Large intestine (tissue), 3 donors: ENCODE data around the gene FAM76B. TPM values are rescaled to one million over a fixed set of nuclear protein-coding genes. Genes with fewer than 3 reads are reported as not detected.

Experiments
- DNase-seq, 2 donors: peaks; one replicate each; pipeline versions ENCODE4 v3.0.0 to v3.0.0-alpha.2; 2013
- H3K27ac ChIP-seq: one replicate; pipeline ENCODE4 v1.5.1; 2013; ENCODE audit warnings: low read length
- H3K27me3 ChIP-seq: 2 replicates; pipeline ENCODE4 v1.6.1; 2013; ENCODE audit warnings: low read length; ENCODE audit not compliant: control insufficient read depth, insufficient read depth
- H3K36me3 ChIP-seq: 2 replicates; pipeline ENCODE4 v1.6.1; 2013; ENCODE audit warnings: low read length; ENCODE audit not compliant: control insufficient read depth, insufficient read depth
- H3K4me1 ChIP-seq: one replicate; pipeline ENCODE4 v1.6.1; 2013; ENCODE audit warnings: low read length; ENCODE audit not compliant: control insufficient read depth, insufficient read depth
- H3K4me3 ChIP-seq: one replicate; pipeline ENCODE4 v1.5.1; 2013; ENCODE audit warnings: low read length
- H3K9me3 ChIP-seq: one replicate; pipeline ENCODE4 v1.6.1; 2013; ENCODE audit warnings: mild to moderate bottlenecking, low read depth, low read length, moderate library complexity; ENCODE audit not compliant: control insufficient read depth
- WGBS: methylation state at CpG from one replicate; pipeline ENCODE4 v1.1.5; 2013; ENCODE audit warnings: low lambda C conversion rate; ENCODE audit not compliant: insufficient coverage; 5-methylcytosine and 5-hydroxymethylcytosine counted together
- polyA plus RNA-seq: library from polyadenylated mRNA; unstranded; fragments of 120-200 nt; gene quantifications from one replicate; pipeline ENCODE4 v1.2.1, GENCODE V29; 2013

Gene FAM76B
- polyA plus RNA-seq, 1 donor, result 41.0 TPM

DNA sequence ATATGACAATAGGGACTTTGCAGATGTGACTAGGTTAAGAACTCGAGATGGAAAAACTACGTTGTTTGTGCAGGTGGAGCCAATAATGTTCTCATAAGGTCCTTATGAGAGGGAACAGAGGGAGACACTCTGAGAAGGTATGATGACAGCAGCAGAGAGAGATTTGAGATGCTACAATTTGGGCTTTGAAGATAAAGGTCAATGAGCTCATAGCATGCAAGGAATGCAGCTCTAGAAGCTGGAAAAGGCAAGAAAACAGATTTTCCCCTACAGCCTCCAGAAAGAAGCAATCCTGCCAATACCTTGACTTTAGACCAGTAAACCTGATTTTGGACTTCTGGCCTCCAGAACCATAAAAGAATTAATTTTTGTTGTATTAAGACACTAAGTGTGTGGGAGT lies 21.1 kb downstream of the FAM76B start:
- no peaks in the 10 kb centered on the region for H3K4me1 ChIP-seq
- WGBS, result 100% methylated on average over 1 of the region's 2 CpGs
- no peak for DNase-seq
- no peaks in the 10 kb centered on the region for H3K27me3 ChIP-seq
- H3K4me3 ChIP-seq, result no peak overlapping the region
- H3K27ac ChIP-seq, result no peak overlapping the region
- H3K36me3 ChIP-seq, result peaks cover 6% of the 10 kb centered on the region
- H3K9me3 ChIP-seq, result no peaks in the 10 kb centered on the region

DNA sequence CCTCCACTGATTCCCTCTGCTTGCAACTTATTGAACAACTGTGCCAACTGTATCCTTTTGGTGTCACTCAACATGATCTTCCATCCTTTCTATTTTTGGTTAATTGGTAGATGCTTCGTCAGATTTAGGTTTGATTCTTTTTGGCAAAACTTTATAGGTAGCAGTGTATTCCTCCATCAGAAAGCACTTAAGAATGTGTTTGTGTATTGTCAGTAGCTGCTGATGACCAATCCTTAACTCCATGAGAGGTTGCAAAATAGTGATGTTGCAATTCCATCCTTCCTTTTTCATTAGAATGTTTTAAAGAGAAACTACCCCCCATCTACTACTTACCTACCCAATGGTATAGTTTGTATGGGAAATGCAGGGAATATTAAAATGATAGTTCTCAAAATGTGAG lies 22.1 kb downstream of the FAM76B start:
- Histone ChIP-seq H3K4me1 (no peaks in the 10 kb centered on the region), H3K27ac (no peak overlapping the region), H3K9me3 (no peaks in the 10 kb centered on the region), H3K4me3 (no peak overlapping the region), H3K36me3 (peaks cover 3% of the 10 kb centered on the region), H3K27me3 (no peaks in the 10 kb centered on the region)
- no CpG with 5 or more reads among the region's 1 CpG for WGBS
- DNase-seq, result peak in 1 of 2 donors; percentile 22

DNA sequence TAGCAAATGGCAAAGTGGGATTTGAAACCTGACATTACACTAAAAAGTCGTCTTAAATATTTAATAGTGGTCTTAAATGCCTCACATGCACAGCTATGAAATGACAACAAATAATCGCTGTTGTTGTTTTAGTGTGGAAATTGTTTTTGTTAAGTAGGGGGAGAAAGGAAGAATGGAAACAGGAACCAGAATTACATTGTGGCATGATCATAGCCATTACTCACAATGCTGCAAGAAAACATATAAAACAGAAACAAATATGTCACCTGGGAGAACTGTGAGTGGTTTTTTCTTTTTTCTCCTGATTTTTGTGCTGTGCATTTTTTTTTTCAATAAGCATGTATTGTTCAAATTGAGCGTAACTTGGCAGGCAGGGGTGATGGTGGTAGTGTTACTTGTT lies 22.9 kb downstream of the FAM76B start:
- H3K27me3 ChIP-seq, result no peaks in the 10 kb centered on the region
- no peaks in the 10 kb centered on the region for H3K4me1 ChIP-seq
- no peaks in the 10 kb centered on the region for H3K9me3 ChIP-seq
- DNase-seq, result no peak
- no peak overlapping the region for H3K4me3 ChIP-seq
- no peak overlapping the region for H3K27ac ChIP-seq
- peaks cover 2% of the 10 kb centered on the region for H3K36me3 ChIP-seq
- 80% methylated on average over 1 of the region's 3 CpGs for WGBS

DNA sequence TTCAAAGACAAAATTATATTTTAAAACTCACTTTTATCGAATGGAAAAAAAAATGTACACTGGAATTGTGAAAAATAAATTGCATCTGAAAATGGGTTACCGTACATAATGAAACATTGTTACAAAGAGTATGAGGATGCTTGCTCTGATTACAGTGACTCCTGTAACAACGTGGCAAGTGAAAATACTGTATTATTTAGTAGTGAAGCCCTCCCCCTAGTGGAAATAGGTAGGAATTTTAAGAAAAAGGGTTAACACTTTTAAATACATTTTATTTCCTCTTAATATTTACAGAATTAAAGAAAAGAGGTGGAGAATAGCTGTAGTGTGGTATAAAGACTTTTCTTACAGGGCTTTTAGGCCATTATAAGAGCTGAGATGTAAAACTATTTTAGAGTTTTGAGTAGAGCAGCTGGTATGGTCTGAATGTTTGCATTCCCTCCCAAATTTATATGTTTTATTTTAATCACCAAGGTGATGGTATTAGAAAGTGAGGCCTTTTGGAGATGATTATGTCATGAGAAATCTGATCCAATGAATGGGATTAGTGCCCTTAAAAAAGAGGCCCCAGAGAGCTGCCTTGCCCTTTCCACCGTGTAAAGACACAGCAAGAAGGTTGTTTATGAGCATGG lies 25.2 kb downstream of the FAM76B start:
- H3K27ac ChIP-seq, result no peak overlapping the region
- H3K4me3 ChIP-seq, result no peak overlapping the region
- WGBS, result 6% methylated on average over 2 of the region's 4 CpGs
- H3K4me1 ChIP-seq, result no peaks in the 10 kb centered on the region
- no peaks in the 10 kb centered on the region for H3K9me3 ChIP-seq
- DNase-seq, result peak; percentile 23 to 40
- no peaks in the 10 kb centered on the region for H3K27me3 ChIP-seq
- H3K36me3 ChIP-seq, result no peaks in the 10 kb centered on the region

DNA sequence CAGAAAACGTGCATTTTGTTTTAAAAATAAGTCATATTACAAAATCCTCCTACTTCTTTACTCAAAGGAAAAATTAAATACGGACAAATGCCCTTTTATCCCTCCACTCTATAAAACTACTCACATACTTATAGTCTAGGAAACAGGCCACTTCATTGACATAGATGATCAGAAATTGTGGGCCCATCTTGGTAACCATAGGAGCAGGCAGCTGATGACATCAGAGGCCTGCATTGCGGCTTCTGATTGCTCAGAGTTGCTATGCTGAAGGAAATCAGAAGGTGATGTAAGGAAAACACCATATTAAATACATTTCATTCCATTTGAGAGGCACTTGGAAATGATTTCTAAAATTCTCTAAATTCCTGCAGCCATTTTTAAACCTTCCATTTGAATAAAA lies 27.0 kb downstream of the FAM76B start:
- 90% methylated on average over 2 of the region's 3 CpGs for WGBS
- Histone ChIP-seq H3K27me3 (no peaks in the 10 kb centered on the region), H3K9me3 (no peaks in the 10 kb centered on the region), H3K4me1 (no peaks in the 10 kb centered on the region), H3K27ac (no peak overlapping the region), H3K36me3 (no peaks in the 10 kb centered on the region), H3K4me3 (no peak overlapping the region)
- no peak for DNase-seq

DNA sequence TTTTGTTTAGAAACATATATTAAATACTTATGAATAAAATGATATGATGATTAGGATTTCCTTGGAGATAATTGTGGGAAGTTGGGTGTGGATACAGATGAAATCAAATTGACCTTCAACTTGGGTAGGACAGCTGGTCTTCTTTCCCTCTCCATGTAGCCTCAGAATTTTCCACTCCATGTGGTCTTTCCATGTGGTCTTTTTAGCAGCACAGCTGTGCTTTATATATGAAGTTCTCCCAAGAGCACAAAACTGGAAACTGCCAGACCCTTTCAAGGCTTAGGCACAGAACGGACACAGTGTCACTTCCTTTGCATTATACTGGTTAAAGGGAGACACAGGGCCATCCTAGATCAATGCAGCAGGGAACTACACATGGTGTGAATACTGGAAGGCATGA lies 28.6 kb downstream of the FAM76B start:
- Histone ChIP-seq H3K9me3 (no peaks in the 10 kb centered on the region), H3K27ac (no peak overlapping the region), H3K4me3 (no peak overlapping the region), H3K36me3 (no peaks in the 10 kb centered on the region), H3K4me1 (no peaks in the 10 kb centered on the region), H3K27me3 (no peaks in the 10 kb centered on the region)
- WGBS, result no CpG with 5 or more reads among the region's 1 CpG
- no peak for DNase-seq

DNA sequence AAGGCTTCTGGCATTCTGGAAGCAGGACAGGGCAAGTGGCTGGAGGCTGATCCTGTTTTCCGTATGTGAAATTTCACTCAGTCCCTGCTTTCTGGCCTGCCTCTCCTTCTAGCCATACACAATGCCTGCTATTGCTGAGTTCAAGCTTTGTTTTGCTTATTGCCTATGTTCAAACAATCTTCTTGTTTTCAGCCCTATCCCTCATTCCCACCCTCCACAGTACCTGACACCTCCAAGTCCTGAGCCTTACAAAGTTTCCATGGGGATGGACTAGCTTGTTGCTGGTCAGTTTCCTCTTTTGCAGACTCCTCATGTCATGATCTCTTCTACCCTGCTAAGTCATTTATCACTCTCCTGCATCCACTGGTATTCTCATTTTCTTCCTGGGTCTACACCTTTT lies 38.1 kb downstream of the FAM76B start:
- H3K9me3 ChIP-seq, result no peaks in the 10 kb centered on the region
- H3K4me3 ChIP-seq, result no peak overlapping the region
- H3K36me3 ChIP-seq, result no peaks in the 10 kb centered on the region
- H3K27me3 ChIP-seq, result no peaks in the 10 kb centered on the region
- no CpG with 5 or more reads among the region's 1 CpG for WGBS
- no peaks in the 10 kb centered on the region for H3K4me1 ChIP-seq
- DNase-seq, result no peak
- H3K27ac ChIP-seq, result no peak overlapping the region

DNA sequence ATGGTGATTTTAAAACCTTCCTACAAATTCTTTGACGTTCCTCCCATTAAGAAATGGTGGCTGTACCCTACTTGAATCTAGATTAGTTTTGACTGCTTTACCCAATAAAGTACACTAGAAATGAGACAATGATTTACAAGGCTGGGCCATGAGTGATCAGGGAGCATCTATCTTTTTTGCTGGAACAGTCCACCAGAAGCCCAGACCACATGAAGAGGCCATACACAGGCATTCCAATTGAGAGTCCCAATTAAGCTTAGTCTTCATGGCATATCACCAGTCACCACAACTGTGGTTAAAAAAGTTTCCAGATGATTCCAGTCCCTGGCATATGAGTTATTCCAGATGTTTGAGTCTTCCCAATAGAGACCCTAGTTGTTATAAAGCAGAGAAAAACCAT lies 39.5 kb downstream of the FAM76B start:
- Histone ChIP-seq H3K27ac (no peak overlapping the region), H3K27me3 (no peaks in the 10 kb centered on the region), H3K36me3 (no peaks in the 10 kb centered on the region), H3K4me1 (no peaks in the 10 kb centered on the region), H3K4me3 (no peak overlapping the region), H3K9me3 (no peaks in the 10 kb centered on the region)
- WGBS, result 50% methylated on average over 1 of the region's 1 CpG
- no peak for DNase-seq

DNA sequence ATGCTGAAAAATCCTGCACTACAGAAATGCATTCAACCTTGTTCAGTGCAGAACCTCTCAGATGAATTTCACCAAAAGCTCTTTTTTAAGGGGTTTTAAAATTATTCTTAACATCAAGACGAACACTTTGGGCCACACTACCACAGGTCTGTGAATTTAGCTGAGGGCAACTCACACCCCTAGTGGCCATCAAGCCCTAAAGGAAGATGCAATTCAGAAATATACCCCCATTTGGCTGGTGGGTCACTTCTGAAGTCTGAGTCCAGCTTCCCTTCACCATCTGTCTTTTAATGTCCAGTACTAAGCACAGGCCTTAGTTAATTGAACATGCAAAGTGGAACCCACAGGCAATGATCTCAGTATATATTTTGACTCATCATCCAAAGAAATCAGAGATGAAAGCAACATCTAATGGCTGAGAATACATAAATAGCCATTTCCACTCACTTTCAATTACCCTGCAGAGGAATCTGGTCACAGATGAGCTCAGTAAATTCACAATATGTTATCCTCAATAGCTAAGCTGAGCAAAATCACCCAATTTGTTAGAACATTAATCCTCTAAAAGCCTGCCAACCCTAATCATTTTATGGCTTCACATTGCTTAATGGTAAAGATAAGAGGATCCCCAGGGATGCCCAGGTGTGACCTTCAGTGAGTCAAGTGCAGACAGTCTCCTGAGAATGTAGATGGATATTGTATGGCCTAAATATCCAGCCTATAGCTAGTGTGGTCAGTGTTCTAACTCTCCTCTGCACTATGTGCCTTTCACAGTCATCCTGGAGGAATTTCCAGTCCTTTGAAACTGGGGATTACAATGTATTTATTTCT lies 50.3 kb downstream of the FAM76B start:
- H3K4me3 ChIP-seq, result no peak overlapping the region
- peaks cover 3% of the 10 kb centered on the region for H3K4me1 ChIP-seq
- H3K9me3 ChIP-seq, result no peaks in the 10 kb centered on the region
- H3K36me3 ChIP-seq, result no peaks in the 10 kb centered on the region
- no CpG with 5 or more reads among the region's 1 CpG for WGBS
- H3K27me3 ChIP-seq, result no peaks in the 10 kb centered on the region
- no peak for DNase-seq
- no peak overlapping the region for H3K27ac ChIP-seq

DNA sequence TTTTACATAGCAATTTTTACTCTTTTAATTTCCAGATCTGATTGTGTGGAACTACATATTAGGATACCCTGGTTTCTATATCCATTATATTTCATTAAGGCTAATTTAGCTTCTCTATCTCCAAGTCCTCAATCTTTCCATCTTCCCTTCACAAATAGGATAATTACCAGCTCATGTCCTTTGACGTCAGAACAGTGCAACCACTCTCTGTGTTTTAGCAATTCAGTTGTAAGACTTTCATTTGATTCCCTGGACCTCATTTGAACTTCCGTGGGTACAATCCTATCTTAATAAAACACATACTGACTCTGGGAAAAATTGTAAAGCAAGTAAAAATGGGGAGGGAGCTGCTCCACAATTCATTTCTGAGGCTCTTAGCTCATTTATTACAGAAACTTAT lies 52.8 kb downstream of the FAM76B start:
- Histone ChIP-seq H3K36me3 (no peaks in the 10 kb centered on the region), H3K4me3 (no peak overlapping the region), H3K27me3 (no peaks in the 10 kb centered on the region), H3K9me3 (no peaks in the 10 kb centered on the region), H3K27ac (no peak overlapping the region), H3K4me1 (peaks cover 11% of the 10 kb centered on the region)
- no peak for DNase-seq
- no CpG with 5 or more reads among the region's 2 CpGs for WGBS

DNA sequence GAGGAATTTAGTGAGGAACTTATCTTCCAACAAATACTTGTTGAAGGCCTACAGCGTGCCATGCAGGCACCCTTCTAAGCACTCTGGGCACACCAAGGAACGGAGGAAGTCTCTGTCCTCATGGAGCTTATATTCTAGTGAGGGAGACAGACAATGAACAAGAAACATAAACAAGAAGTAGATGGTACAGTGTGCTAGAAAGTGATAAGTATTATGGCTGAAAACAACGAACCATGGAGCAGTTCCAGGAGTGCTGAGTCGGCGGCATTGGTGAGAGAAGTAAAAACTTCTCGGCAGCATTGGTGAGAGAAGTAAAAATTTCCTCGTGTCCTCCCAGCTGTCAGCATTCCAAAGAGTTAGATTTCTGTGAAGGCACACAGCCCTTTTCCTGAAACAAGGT lies 53.2 kb downstream of the FAM76B start:
- no peak overlapping the region for H3K4me3 ChIP-seq
- H3K9me3 ChIP-seq, result no peaks in the 10 kb centered on the region
- no peaks in the 10 kb centered on the region for H3K36me3 ChIP-seq
- peaks cover 11% of the 10 kb centered on the region for H3K4me1 ChIP-seq
- H3K27me3 ChIP-seq, result no peaks in the 10 kb centered on the region
- no peak overlapping the region for H3K27ac ChIP-seq
- no peak for DNase-seq
- 89% methylated on average over 5 of the region's 7 CpGs for WGBS
